Endometrial microvascular endothelial cells (primary cell): Measurements from ENCODE around the gene KCTD20. TPM values are rescaled to one million over a fixed set of nuclear protein-coding genes. Genes with fewer than 3 reads are reported as not detected.

Experiments
- in situ Hi-C: cut with HindIII; loops from 2 replicates; pipeline ENCODE4 v1.10.0; 2017; ENCODE audit warnings: low sequenced_read_pairs, low pct_unique_long_range_greater_than_20kb; ENCODE audit errors: inconsistent ontology term
- total RNA-seq: library from RNA; depleted of rRNA; stranded (reverse); fragments of >200 nt; gene quantifications from one replicate; pipeline ENCODE4 v1.2.3, GENCODE V29; 2015; ENCODE audit errors: inconsistent ontology term

KCTD20 gene
- total RNA-seq, 1 donor from 2014 or later: 65.1 TPM

- in situ Hi-C loops: no loop called here
Measured at GRCh38 chr6:36487698-36488097, 44.9 kb downstream of the KCTD20 start.

GRCh38 chr6:36488221-36488620, 45.4 kb downstream of the KCTD20 start:
- in situ Hi-C loops: no loop called here

DNA sequence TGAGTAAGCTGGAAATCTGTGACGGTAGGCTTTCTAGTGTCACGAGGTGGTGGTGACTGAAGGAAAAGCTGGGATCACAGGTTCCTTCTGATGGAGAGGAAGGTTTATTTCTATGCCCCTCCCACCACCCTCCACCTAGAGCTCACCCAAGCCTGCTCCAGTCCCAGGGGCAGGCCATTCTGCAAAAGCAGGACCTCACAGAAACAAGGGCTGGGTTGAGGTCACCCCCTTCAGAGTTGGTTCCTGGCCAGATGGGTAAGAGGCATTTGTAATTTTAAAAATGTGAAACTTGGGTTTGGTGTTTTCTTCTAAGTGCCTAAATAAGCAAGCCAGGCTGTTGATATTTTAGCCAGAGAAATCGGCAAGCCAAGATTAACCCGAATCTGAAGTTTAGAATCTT, 46.6 kb downstream of the KCTD20 start:
- in situ Hi-C loops: no loop called here

- in situ Hi-C loops: no loop called here
Measured at GRCh38 chr6:36491378-36491965, 48.7 kb downstream of the KCTD20 start.

DNA sequence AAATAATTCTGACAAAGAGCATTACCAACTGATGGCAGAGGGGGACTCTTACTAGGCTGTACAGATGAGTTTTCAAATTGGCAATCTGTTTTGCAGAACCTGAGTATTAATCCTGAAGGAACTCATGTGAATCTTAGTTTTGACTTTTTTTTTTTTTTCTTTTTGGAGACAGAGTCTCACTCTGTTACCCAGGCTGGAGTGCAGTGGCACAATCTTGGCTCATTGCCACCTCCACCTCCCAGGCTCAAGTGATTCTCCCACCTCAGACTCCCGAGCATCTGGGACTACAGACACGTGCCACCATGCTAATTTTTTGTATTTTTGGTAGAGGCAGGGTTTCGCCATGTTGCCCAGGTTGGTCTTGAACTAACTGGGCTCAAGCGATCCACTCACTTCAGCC, 49.3 kb downstream of the KCTD20 start:
- in situ Hi-C loops: no loop called here

- in situ Hi-C loops: no loop called here
Measured at GRCh38 chr6:36492621-36493020, 49.8 kb downstream of the KCTD20 start.

DNA sequence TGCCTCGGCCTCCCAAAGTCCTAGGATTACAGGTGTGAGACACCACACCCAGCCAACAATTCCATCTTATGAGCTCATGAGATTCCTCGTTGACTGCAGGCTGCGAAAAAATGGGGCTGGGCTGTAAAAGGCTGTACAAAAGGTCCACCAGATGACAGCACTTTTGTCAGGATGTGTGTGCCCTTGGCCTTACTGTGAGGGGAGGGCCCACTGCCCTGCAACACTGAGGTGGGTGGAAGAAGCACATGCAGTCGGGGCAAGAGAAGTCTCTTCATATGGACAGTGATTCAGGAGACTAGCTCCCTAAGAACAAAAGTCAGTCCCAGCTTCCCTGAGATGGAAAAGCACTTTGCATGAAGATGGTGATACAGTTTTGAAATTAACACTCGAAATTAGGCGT, 50.5 kb downstream of the KCTD20 start:
- in situ Hi-C loops: no loop called here

GRCh38 chr6:36493859-36494258, 51.1 kb downstream of the KCTD20 start:
- in situ Hi-C loops: no loop called here

DNA sequence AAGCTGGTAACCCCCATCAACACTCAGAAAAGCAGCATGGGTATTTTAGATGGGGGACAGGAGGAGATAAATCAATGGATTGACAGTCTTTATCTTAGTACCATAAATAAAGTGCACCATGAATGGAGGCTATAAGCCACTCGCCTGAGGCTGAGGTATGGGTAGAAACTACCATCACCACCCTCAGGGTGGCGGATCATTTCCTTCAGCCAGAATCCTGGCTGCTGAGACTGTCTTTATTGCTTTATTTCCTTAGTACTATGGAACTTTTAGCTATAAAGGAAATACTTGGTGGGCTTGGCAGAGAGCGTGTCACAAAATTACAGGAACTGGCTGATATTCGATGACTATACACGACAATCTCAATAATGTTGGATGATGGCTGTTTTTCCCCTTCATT, 52.3 kb downstream of the KCTD20 start:
- in situ Hi-C loops: no loop called here

DNA sequence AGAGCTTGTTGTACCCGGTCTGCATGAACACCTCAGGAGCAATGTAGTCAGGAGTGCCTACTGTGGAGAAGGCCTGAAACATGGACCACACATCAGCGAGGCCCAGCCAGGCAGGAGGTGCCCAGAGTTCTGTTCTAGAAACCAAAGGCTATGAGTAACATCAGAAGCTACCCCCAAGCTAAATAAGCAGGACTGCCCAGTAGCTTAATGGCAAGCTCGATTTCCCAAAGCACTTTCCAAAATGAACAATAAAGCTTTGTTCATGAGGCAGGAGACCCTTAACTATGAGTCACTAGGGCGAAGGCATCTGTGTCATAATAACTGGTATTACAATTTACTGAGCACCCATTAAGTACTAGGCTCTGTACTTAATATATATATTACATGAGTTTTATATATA, 57.1 kb downstream of the KCTD20 start:
- in situ Hi-C loops: loop anchor here (10.0 kb wide), 1 partner anchor 55 kb away; the partner anchor contains the start of genes KCTD20 and PXT1

DNA sequence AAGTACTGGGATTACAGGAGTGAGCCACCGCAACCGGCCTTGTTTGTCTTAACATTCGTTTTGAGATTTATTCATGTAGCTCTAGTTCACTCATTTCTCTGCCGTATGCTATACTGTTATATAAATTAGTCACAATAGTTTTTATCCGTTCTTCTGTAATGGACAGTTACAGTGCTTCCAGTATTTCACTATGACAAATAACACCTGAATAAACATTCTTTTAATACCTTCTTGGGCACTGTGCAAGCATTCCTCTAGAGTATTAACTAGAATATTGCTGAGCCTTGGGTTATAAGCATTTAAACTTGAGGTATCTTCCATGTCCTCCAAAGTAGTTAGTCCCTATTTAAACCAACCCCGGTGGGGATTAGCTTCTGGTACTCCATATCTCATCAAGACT, 58.9 kb downstream of the KCTD20 start:
- in situ Hi-C loops: loop anchor here (10.0 kb wide), 1 partner anchor 57 kb away; the partner anchor contains the start of genes KCTD20 and PXT1

DNA sequence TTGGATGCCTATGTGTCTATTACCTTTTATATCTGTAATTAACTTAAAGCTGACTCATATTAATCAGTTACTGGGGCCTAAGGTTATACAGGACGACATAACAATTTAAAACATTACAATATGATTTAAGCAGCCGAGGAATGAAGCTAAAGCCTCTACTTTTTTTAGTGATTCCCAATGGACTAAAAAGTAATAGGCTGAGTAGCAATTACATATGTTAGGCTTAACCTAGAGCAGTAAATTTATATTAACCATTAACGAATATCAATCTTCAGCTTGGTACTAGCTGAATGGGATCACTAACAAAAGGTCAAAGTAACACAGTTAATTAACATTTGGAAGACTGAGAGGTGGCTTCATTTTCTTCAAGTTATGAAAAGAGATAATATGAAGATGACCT, 61.4 kb downstream of the KCTD20 start:
- in situ Hi-C loops: loop anchor here (10.0 kb wide), 1 partner anchor 59 kb away; the partner anchor contains the start of genes KCTD20 and PXT1

DNA sequence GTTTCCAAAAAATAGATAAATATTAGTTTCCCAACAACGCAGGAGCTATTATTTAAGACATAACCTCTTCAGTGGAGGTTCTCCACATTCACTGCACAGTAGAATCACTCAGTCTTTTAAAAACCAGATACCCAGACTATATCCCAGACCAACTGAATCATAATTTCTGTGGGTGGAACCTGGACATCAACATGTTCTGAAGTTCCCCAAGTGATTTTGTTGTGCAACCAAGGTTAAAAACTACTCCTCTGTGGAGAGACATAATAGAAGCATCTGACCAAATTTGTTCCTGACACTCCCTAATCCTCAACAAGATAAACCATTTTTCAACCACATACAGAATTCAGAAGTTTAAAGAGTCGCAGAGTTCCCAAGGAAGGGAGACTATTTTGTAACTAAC, 62.2 kb downstream of the KCTD20 start:
- in situ Hi-C loops: loop anchor here (10.0 kb wide), 1 partner anchor 60 kb away; the partner anchor contains the start of genes KCTD20 and PXT1

DNA sequence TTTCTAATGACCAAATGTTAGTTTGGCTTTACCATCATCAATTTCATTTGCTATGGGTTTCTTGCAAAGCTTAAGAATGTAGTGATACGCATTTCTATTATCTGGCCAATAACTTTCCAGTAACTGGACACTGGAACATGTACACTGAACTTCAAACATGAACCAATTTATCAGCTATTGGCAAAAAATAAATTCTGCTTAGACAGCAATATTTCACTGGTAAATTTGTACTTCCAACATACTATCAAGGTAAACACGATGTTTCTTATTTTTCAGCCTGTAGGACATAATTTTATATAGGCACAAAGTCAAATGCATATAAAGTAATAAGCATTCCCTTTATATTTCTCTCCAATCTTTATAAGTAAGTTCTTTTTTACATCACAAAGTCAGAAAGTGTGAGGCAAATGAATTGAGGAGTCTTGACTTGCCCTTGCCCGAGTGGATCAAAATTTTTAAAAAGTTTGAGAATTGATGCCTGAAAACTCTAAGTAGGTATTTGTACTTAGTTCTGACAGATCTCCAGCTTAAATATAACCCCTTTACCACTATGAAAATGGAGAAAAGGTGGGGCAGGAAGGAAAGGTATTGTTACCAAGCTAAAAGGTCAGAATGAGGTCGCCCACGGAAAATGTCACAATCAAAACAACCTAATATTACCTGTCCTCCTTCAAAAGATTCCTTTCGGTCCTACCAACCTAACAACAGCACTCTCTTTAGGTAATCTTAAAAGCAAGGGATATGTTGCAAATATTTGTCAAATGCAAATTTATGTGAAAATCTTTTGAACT, 63.1 kb downstream of the KCTD20 start:
- in situ Hi-C loops: loop anchor here (10.0 kb wide), 1 partner anchor 61 kb away; the partner anchor contains the start of genes KCTD20 and PXT1

DNA sequence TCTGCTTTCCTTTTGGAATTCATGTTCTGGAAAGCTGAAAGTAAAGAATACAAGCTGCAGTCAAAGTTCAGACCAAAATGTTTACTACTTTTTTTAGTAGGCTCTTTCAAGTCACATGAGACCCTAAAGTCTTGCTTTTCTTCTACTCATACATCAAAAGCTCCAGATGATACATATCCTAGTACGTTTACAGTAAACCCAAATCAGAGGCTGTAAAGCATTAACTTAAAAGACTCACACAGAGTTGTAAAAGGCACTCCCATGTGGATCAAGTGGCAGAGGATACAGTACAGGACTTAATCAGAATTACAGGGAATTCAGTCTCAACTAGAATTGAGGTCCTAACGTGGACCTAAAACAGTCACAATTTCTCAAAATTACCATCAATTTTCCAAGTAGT, 63.8 kb downstream of the KCTD20 start:
- in situ Hi-C loops: loop anchor here (10.0 kb wide), 1 partner anchor 62 kb away; the partner anchor contains the start of genes KCTD20 and PXT1

DNA sequence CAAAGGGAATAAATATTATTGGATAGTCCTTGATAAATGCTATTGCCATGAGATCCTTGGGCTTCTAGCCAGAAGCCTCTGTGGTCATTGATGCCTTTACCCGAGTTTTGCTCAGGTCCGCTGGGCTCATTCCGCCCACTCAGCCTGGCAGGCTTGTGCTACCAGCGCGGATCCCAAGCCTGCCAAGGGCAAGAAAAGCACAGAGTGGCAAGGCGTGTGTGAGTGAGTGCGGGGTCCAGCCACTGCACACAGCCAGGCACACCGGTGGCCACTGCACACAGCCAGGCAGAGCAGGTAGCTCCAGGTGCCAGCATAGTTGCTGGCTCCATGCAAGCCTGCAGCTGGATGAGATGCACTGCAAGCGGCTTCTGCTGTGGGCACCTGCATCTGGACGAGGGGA, 65.7 kb downstream of the KCTD20 start:
- in situ Hi-C loops: loop anchor here (10.0 kb wide), 1 partner anchor 64 kb away; the partner anchor contains the start of genes KCTD20 and PXT1

DNA sequence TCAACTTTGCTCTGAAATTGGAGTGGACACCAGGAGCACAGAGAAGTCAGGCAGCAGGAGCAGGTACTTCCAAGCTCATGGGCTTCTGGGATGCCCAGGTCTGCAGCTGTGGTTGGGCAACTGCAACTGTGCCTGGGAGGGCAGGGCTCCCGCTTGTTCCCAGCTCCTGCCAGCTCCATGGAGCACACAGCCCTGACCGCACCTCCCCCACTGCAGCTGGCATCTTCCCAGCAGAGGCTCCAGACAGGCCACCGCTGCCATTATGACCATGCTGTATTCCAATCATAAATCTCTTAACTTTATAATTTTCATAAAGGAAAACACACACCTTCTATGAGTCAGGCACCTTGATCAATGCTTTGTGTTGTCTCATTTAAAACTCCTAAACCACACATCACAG, 67.6 kb downstream of the KCTD20 start:
- in situ Hi-C loops: no loop called here

- in situ Hi-C loops: no loop called here
Measured at GRCh38 chr6:36514554-36515456, 72.0 kb downstream of the KCTD20 start.

GRCh38 chr6:36515844-36516243, 73.0 kb downstream of the KCTD20 start:
- in situ Hi-C loops: no loop called here
